ENCODE results near the gene C1R. TPM values are rescaled to one million over a fixed set of nuclear protein-coding genes. Genes with fewer than 3 reads are reported as not detected.

Gene C1R
- total and polyA plus RNA-seq, 2 of the 8 experiments (the other 6 are each of a cell fraction or from before 2014, with no cell fraction given): 6.9 to 16.3 TPM

DNA sequence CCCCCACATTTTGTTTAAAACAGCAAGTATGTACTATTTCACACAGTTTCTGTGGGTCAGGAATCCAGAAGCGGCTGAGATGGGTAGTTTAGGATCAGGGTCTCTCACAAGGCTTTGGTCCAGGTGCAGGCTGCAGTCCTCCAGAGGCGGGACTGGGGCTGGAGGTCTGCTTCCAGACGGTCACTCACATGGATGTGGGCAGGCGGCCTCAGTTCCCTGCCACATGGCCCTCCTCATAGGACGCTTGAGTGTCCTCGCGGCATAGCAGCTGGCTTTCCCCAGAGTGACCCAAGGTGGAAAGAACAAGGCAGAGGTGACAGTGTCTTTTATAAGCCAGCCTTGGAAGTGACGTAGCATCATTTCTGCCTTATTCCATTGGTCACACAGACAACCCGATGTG lies 24.7 kb upstream of the C1R start:
- POLR2A ChIA-PET (ENCODE audit: partially characterized antibody): interaction anchor here (1.8 to 3.5 kb wide), 2 partner anchors 13 to 29 kb away, joined by 4 to 21 read pairs; partner anchors contain the start of genes CLSTN3 and RBP5

More for the DNA sequence above, 24.7 kb upstream of the C1R start:
- TF ChIP-seq KDM5A (IDR thresholded peaks at IDR 0.05; ENCODE audit: low read length) (no peak), HDAC2 (IDR thresholded peaks at IDR 0.05; ENCODE audit: borderline replicate concordance in 1 of 2, low read depth in 2 of 2, low read length in 2 of 2) (no peak), RAD21 (IDR thresholded peaks at IDR 0.05 in 1 of 2, conservative IDR thresholded peaks at IDR 0.05 in 1 of 2; ENCODE audit: low read depth in 2 of 2, low read length in 2 of 2) (no peak)
- H3K4me3 ChIP-seq (ENCODE audit: extremely low read depth in 1 of 4, insufficient read depth in 2 of 4, low read depth in 3 of 4, low read length in 4 of 4): no peak overlapping the region
- no peak overlapping the region for H3K18ac ChIP-seq (ENCODE audit: extremely low read depth, low read length)
- no peak overlapping the region for H3K14ac ChIP-seq (ENCODE audit: insufficient read length)
- no peak overlapping the region for H2BK15ac ChIP-seq (ENCODE audit: low read length)
- no peak overlapping the region for H3K23ac ChIP-seq (ENCODE audit: insufficient read length)
- no peak overlapping the region for H2BK5ac ChIP-seq (ENCODE audit: low read depth, low read length)
- no peaks in the 10 kb centered on the region for H3K4me1 ChIP-seq (replicated peaks in 1 of 4; ENCODE audit: control insufficient read depth in 3 of 4, insufficient read depth in 4 of 4, low read length in 3 of 4)
- H3K27ac ChIP-seq (ENCODE audit: low read depth, low read length): no peak overlapping the region
- no peaks in the 10 kb centered on the region for H3K27me3 ChIP-seq (replicated peaks in 1 of 4; ENCODE audit: control insufficient read depth in 3 of 4, extremely low read depth in 1 of 4, insufficient read depth in 3 of 4, low read length in 3 of 4)
- H4K5ac ChIP-seq (ENCODE audit: insufficient read length, low read depth, low read length): no peak overlapping the region
- WGBS, 2 experiments (ENCODE audit: extremely low coverage in 1 of 2, insufficient coverage in 1 of 2, insufficient read length in 1 of 2, insufficient replicate concordance in 2 of 2, low coverage in 1 of 2, low lambda C conversion rate in 2 of 2, missing lambda C conversion rate in 1 of 2): 85% methylated on average over 9 of the region's 9 CpGs; no CpG with 5 or more reads in 1 of the 2 experiments
- H3K36me3 ChIP-seq (ENCODE audit: control insufficient read depth in 2 of 4, insufficient read depth in 4 of 4, low read length in 3 of 4): no peaks in the 10 kb centered on the region
- no peak overlapping the region for H3K4ac ChIP-seq (replicated peaks; ENCODE audit: insufficient read length, low read depth, low read length)
- CTCF ChIA-PET (ENCODE audit: partially characterized antibody): interaction anchor here (0.9 to 1.5 kb wide), 2 partner anchors 8 to 26 kb away, joined by 3 to 4 read pairs; partner anchors contain the start of gene C1RL
- no peak overlapping the region for H2AFZ ChIP-seq (ENCODE audit: low read length)
- no peaks in the 10 kb centered on the region for H3K79me1 ChIP-seq (ENCODE audit: low read depth, low read length)
- H3K9me3 ChIP-seq (ENCODE audit: insufficient read depth in 2 of 2, low read depth in 1 of 2, low read length in 1 of 2): no peaks in the 10 kb centered on the region
- DNase-seq (ENCODE audit: low read depth in 1 of 2, low spot score in 2 of 2): no peak
- no peak overlapping the region for H4K91ac ChIP-seq (replicated peaks; ENCODE audit: insufficient read length, low read length)
- H2BK12ac ChIP-seq (ENCODE audit: low read depth, low read length): no peak overlapping the region
- no peak overlapping the region for H3K9ac ChIP-seq (replicated peaks in 1 of 4; ENCODE audit: extremely low read depth in 1 of 4, low read depth in 3 of 4, low read length in 3 of 4)
- H3K56ac ChIP-seq (replicated peaks; ENCODE audit: insufficient read length, low read depth, low read length): no peak overlapping the region
- H2BK120ac ChIP-seq (replicated peaks; ENCODE audit: low read depth, low read length): no peak overlapping the region
- no peak overlapping the region for H3K4me2 ChIP-seq (ENCODE audit: insufficient read depth in 1 of 2, low read depth in 2 of 2, low read length in 2 of 2)
- peaks cover 0 to 1% of the 10 kb centered on the region in 2 experiments for H4K20me1 ChIP-seq (replicated peaks in 1 of 2; ENCODE audit: control insufficient read depth in 1 of 2, insufficient read depth in 2 of 2, low read length in 2 of 2)
- no peak for FAIRE-seq
- H2AK5ac ChIP-seq (ENCODE audit: low read depth, low read length): no peak overlapping the region
- H2BK20ac ChIP-seq (ENCODE audit: low read length): no peak overlapping the region
- H3K79me2 ChIP-seq (ENCODE audit: control insufficient read depth in 1 of 2, insufficient read depth in 2 of 2, low read length in 2 of 2): no peaks in the 10 kb centered on the region
- H3K23me2 ChIP-seq (ENCODE audit: low read depth, low read length): no peaks in the 10 kb centered on the region
- no peak overlapping the region for H4K8ac ChIP-seq (ENCODE audit: extremely low read depth, insufficient read depth, low read length)
